ENCODE data around the gene AIRE. TPM values are rescaled to one million over a fixed set of nuclear protein-coding genes. Genes with fewer than 3 reads are reported as not detected.

Gene AIRE
- total RNA-seq, 2 donors from 2014 or later = 1.0 TPM; not detected in 1

DNA sequence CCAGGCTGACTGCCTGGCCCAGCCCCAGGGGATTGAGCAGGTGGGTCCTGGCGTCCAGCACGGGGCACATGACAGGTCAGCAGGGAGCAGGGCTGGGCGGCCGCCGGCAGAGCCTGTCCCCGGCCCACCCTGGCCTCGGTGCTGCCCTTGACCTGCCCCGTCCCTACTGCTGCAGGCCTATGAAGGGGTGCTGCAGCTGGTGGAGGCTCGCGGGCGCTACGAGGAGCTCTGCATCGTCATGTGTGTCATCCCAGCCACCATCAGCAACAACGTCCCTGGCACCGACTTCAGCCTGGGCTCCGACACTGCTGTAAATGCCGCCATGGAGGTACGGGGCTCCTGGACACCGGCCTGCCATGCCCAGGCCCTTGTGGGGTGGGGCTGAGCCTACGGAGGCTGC, 37.9 kb downstream of the AIRE start:
- Histone ChIP-seq H3K36me3 (replicated peaks in 1 of 2; ENCODE audit: insufficient read depth in 1 of 2, low read depth in 2 of 2) (peaks cover 0 to 7% of the 10 kb centered on the region in 2 donors), H3K9me3 (no peaks in the 10 kb centered on the region), H3K27ac (no peak overlapping the region), H3K4me3 (no peak overlapping the region), H3K27me3 (no peaks in the 10 kb centered on the region), H3K4me1 (no peaks in the 10 kb centered on the region)
- ATAC-seq (no peak), DNase-seq (no peak)
- 40 to 81% methylated on average over 1 to 15 of the region's 20 CpGs for WGBS, 2 donors
- TF ChIP-seq, protein P1, sequence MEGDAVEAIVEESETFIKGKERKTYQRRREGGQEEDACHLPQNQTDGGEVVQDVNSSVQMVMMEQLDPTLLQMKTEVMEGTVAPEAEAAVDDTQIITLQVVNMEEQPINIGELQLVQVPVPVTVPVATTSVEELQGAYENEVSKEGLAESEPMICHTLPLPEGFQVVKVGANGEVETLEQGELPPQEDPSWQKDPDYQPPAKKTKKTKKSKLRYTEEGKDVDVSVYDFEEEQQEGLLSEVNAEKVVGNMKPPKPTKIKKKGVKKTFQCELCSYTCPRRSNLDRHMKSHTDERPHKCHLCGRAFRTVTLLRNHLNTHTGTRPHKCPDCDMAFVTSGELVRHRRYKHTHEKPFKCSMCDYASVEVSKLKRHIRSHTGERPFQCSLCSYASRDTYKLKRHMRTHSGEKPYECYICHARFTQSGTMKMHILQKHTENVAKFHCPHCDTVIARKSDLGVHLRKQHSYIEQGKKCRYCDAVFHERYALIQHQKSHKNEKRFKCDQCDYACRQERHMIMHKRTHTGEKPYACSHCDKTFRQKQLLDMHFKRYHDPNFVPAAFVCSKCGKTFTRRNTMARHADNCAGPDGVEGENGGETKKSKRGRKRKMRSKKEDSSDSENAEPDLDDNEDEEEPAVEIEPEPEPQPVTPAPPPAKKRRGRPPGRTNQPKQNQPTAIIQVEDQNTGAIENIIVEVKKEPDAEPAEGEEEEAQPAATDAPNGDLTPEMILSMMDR (IDR thresholded peaks at IDR 0.05) = no peak
- TF ChIP-seq POLR2A (IDR thresholded peaks at IDR 0.05) = no peak
- intact Hi-C loops (cut with DNase I) = no loop called here

DNA sequence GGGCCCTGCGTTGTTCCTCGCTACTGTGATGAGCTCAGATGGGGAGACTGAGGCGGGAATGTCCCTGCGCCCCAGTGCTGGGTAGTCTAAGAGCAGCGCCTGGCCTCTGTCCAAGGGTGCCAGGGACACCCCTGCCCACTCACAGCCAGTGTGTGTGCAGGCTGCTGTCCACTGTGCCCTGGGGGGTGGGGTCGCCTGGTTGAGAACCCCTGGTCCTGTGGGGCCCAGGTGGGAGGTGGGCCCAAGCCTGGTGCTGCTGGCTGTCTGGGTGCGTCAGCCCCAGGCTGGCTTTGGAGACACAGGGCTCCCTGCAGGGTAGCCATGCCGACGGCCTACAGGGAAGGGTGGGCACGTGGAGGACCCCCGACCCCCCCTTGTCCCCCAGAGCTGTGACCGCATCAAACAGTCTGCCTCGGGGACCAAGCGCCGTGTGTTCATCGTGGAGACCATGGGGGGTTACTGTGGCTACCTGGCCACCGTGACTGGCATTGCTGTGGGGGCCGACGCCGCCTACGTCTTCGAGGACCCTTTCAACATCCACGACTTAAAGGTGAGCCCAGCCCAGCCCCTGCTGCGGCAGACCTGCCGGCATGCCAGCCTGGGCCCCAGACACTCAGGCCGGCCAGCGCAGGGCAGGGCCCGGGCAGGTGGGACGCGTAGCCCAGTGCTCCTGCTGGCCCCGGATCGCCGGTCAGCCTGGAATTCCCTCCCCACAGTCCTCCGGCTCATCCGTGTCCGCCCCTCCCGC, 38.6 kb downstream of the AIRE start:
- DNase-seq (no peak), ATAC-seq (no peak)
- no peak overlapping the region for H3K27ac ChIP-seq
- no peaks in the 10 kb centered on the region for H3K27me3 ChIP-seq
- TF ChIP-seq, protein P1 (IDR thresholded peaks at IDR 0.05) = no peak
- TF ChIP-seq POLR2A (IDR thresholded peaks at IDR 0.05) = no peak
- no peaks in the 10 kb centered on the region for H3K9me3 ChIP-seq
- H3K4me3 ChIP-seq = no peak overlapping the region
- WGBS, 2 donors = 93% methylated on average over 12 to 30 of the region's 37 CpGs
- intact Hi-C loops (cut with DNase I) = no loop called here
- H3K4me1 ChIP-seq = no peaks in the 10 kb centered on the region
- H3K36me3 ChIP-seq (replicated peaks in 1 of 2; ENCODE audit: insufficient read depth in 1 of 2, low read depth in 2 of 2) = peaks cover 0 to 7% of the 10 kb centered on the region in 2 donors

DNA sequence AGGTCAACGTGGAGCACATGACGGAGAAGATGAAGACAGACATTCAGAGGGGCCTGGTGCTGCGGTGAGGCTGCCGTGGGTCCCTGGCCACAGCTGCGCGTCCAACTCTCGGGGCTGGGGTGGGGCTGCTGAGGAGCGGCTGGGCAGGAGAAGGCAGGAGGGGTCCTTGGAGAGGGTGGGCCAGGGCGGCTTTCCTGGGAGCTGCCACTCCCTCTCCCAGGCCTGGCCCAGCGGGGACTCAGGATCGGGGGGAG, 39.1 kb downstream of the AIRE start:
- intact Hi-C loops (cut with DNase I) = no loop called here
- 94% methylated on average over 6 to 11 of the region's 11 CpGs for WGBS, 2 donors
- Histone ChIP-seq H3K36me3 (replicated peaks in 1 of 2; ENCODE audit: insufficient read depth in 1 of 2, low read depth in 2 of 2) (peaks cover 0 to 7% of the 10 kb centered on the region in 2 donors), H3K27ac (no peak overlapping the region), H3K27me3 (no peaks in the 10 kb centered on the region), H3K4me3 (no peak overlapping the region), H3K9me3 (no peaks in the 10 kb centered on the region), H3K4me1 (no peaks in the 10 kb centered on the region)
- ATAC-seq (no peak), DNase-seq (no peak)
- TF ChIP-seq, protein P1 (IDR thresholded peaks at IDR 0.05) = no peak
- no peak for TF ChIP-seq POLR2A (IDR thresholded peaks at IDR 0.05)

DNA sequence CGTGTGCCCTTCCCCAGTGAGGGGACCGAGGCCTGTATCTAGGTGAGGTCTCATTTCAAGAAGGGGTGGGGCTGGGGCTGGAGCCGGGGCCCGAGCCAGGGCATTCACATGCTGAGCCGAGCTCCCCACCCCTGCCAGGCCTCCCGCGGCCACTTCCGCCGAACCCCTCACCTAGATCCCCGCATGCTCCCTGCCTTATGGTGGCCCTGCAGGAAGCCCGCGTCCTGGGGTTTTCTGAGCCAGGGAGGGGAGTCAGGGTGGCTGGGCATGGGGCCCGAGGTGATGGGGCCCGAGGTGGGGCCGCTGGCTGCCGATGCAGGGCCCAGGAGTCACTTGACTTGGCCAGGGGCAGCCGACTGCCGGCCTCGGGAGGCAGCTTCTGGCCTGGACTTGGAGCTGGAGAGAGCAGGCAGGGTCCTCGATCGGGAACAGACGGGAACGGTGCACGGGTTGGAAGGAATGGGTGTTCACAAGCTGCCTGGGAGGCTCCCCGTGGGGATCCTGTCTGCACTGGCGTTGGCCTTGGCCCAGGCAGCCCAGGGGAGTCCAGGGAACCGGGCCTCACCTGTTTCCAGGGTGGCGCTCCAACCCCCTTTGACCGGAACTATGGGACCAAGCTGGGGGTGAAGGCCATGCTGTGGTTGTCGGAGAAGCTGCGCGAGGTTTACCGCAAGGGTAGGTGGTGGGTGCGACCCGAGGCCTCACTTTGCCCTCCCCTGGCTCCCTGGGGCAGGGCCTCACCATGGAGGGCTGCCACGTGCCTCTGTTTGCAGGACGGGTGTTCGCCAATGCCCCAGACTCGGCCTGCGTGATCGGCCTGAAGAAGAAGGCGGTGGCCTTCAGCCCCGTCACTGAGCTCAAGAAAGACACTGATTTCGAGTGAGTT, 40.0 kb downstream of the AIRE start:
- intact Hi-C loops (cut with DNase I) = no loop called here
- TF ChIP-seq, protein P1 (IDR thresholded peaks at IDR 0.05) = no peak
- TF ChIP-seq POLR2A (IDR thresholded peaks at IDR 0.05) = no peak
- peaks cover 0 to 7% of the 10 kb centered on the region in 2 donors for H3K36me3 ChIP-seq (replicated peaks in 1 of 2; ENCODE audit: insufficient read depth in 1 of 2, low read depth in 2 of 2)
- no peaks in the 10 kb centered on the region for H3K27me3 ChIP-seq
- no peak for ATAC-seq
- no peak for DNase-seq
- no peaks in the 10 kb centered on the region for H3K9me3 ChIP-seq
- WGBS, 2 donors = 89 to 96% methylated on average over 16 to 44 of the region's 44 CpGs
- no peak overlapping the region for H3K27ac ChIP-seq
- no peaks in the 10 kb centered on the region for H3K4me1 ChIP-seq
- H3K4me3 ChIP-seq = no peak overlapping the region
